Small intestine (tissue), 7 donors: ENCODE measurements around the gene FAM210A. TPM values are rescaled to one million over a fixed set of nuclear protein-coding genes. Genes with fewer than 3 reads are reported as not detected.
A peak's percentile ranks its signal among the peaks of the same experiment; 100 is the strongest.

ENCODE experiments used
- DNase-seq, 2 donors: peaks; one replicate each; pipeline versions ENCODE4 v3.0.0 to v3.0.0-alpha.2; 2013
- FAIRE-seq: peaks from 2 replicates; lab custom pipeline; 2012; peaks lifted over from hg19 to GRCh38; lab: Jason Lieb, UNC
- H3K27ac ChIP-seq, 3 donors: one replicate each; pipeline ENCODE4 v1.5.1; 2013; ENCODE audit warnings: low read length in 2 of 3, mild to moderate bottlenecking in 2 of 3, control low read depth in 1 of 3, inconsistent platforms in 1 of 3, low read depth in 1 of 3, moderate library complexity in 1 of 3
- H3K27me3 ChIP-seq, 3 donors: one replicate each; pipeline ENCODE4 v1.6.1; 2013; ENCODE audit warnings: low read length in 3 of 3, inconsistent platforms in 1 of 3; ENCODE audit not compliant: control insufficient read depth in 3 of 3, insufficient read depth in 3 of 3
- H3K36me3 ChIP-seq, 3 donors: one replicate each; pipeline ENCODE4 v1.6.1; 2013; ENCODE audit warnings: low read length in 3 of 3, inconsistent platforms in 1 of 3, low read depth in 1 of 3, mild to moderate bottlenecking in 1 of 3, moderate library complexity in 1 of 3; ENCODE audit not compliant: control insufficient read depth in 3 of 3, insufficient read depth in 2 of 3
- H3K4me1 ChIP-seq, 3 donors: one replicate each; pipeline ENCODE4 v1.6.1; 2013; ENCODE audit warnings: low read length in 2 of 3, inconsistent platforms in 1 of 3, low read depth in 1 of 3, mild to moderate bottlenecking in 1 of 3, moderate library complexity in 1 of 3; ENCODE audit not compliant: control insufficient read depth in 3 of 3, insufficient read depth in 2 of 3
- H3K4me3 ChIP-seq, 3 donors: one replicate each; pipeline ENCODE4 v1.5.1; 2013; ENCODE audit warnings: low read length in 3 of 3, control low read depth in 1 of 3, inconsistent platforms in 1 of 3, low read depth in 1 of 3, mild to moderate bottlenecking in 1 of 3, moderate library complexity in 1 of 3
- H3K9me3 ChIP-seq, 2 donors: one replicate each; pipeline ENCODE4 v1.6.1; 2013; ENCODE audit warnings: low read depth in 1 of 2, low read length in 1 of 2; ENCODE audit not compliant: control insufficient read depth in 2 of 2, insufficient read depth in 1 of 2
- WGBS, 3 donors: extraction: QIAGEN DNeasy Blood & Tissue Kit; methylation state at CpG; one replicate each; pipeline ENCODE4 v1.1.7; 2013; 5-methylcytosine and 5-hydroxymethylcytosine counted together
- polyA plus RNA-seq, 4 donors: library from polyadenylated mRNA; stranded (reverse) in 3 of 4; unstranded in 1 of 4; fragments of 200-250 nt in 3 of 4; fragments of 120-200 nt in 1 of 4; gene quantifications; one replicate each; pipeline versions ENCODE4 v1.2.1 to v1.2.3, GENCODE V29; 2013
- donor health status: healthy with polysubstance abuse.
- donor health status: control.
- donor health status: control.
- donor health status: Bipolar disorder and iron deficiency.
- donor health status: healthy.

The FAM210A gene
- polyA plus RNA-seq, 4 donors, result 4.3 to 18.1 (median 7.5) TPM

DNA sequence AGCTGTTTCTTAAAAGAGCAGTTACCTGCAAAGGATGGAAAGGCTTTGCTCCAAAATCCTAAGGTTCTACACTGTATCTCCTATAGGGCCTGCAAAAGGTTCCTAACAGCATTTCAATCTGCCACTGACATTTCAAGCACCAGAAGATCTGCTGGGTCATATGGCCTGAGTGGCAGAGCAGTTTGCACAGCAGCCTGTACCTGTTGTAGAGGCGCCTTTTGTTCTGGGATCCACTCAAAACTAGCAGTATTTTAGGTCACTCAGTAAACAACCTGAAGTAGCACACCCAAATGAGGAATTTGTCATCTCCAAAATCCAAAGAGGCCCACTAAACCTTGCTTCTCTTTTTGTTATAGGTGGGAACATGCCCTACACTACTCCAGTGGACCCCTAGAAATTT is 6.2 kb downstream of the FAM210A start:
- DNase-seq, result no peak
- peaks cover 0 to under 1% (median 0%) of the 10 kb centered on the region in 3 donors for H3K4me1 ChIP-seq
- H3K4me3 ChIP-seq, result no peak overlapping the region
- no peaks in the 10 kb centered on the region for H3K27me3 ChIP-seq
- no peak overlapping the region for H3K27ac ChIP-seq
- peaks cover 0 to 2% (median 0%) of the 10 kb centered on the region in 3 donors for H3K36me3 ChIP-seq
- peaks cover 0 to 6% of the 10 kb centered on the region in 2 donors for H3K9me3 ChIP-seq
- 95 to 100% (median 95%) methylated on average over 1 of the region's 1 CpG for WGBS, 3 donors
- no peak for FAIRE-seq

DNA sequence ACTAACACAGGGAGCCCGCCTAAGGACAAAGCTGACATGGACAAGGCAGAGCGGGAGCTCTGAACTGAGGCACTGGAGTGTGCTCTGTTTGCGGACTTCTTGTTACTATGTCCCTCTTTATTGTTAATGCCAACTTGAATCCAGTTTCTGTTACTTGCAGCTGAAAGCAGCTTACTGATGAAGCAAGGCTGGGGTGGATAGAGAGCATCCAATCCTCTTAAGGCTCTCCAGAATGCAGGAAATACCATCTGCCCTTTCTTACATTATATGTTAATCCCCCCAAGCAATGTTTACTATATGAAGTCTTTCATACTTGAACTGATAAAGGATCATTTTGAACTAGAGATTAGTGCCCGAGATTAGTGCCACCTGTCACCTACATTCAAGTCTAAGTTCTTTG is 9.4 kb downstream of the FAM210A start:
- peaks cover 0 to 6% of the 10 kb centered on the region in 2 donors for H3K9me3 ChIP-seq
- no peak for FAIRE-seq
- 77 to 89% (median 88%) methylated on average over 4 of the region's 4 CpGs for WGBS, 3 donors

DNA sequence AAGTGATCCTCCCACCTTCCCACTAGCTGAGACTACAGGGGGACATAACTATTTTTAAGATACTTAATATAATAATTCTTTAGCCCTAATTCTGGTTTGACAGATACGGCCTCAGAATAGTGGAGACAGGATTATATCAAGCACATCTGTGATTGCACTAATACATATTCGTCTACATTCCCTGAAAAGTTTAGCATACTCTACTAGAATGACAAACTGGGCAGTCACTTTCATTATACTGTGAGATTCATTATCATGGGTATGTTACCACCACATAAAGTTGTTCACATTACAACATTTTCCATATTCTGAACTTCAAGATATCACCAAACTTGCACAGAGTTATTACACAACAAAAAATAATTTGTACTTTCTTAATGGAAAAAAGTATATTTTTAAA is 11.0 kb downstream of the FAM210A start:
- 88 to 95% (median 93%) methylated on average over 2 of the region's 2 CpGs for WGBS, 3 donors

More for the DNA sequence above, 9.4 kb downstream of the FAM210A start:
- no peaks in the 10 kb centered on the region for H3K36me3 ChIP-seq
- no peaks in the 10 kb centered on the region for H3K27me3 ChIP-seq
- H3K27ac ChIP-seq, result no peak overlapping the region
- DNase-seq, result no peak
- no peak overlapping the region for H3K4me3 ChIP-seq
- H3K4me1 ChIP-seq, result no peaks in the 10 kb centered on the region

DNA sequence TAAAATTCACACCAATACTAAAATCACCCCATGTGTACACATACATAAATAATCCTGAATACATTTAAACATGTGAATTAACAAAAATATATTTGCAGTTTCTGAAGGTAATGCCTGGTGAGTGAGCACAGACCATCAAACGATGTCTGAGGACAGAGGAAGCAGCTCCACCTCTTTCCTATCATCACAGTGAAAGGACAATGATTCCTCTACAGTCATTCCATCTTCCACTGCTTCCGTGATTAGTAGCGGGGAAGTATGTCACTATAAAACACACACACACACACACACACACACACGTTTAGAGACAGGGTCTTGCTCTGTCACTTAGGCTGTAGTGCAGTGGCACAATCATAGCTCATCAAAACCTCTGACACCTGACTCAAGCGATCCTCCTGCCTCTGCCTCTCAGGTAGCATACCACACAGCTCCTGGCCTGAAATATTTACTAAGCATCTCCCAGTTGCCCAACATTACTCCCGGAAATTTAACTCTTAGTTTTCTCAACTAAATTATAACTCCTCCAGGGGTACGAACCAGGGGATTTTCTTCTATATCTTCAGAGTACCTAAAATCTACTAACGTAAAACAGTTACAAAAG is 12.8 kb downstream of the FAM210A start:
- Histone ChIP-seq H3K4me1 (no peaks in the 10 kb centered on the region), H3K27ac (no peak overlapping the region), H3K4me3 (no peak overlapping the region), H3K27me3 (no peaks in the 10 kb centered on the region), H3K36me3 (no peaks in the 10 kb centered on the region), H3K9me3 (peaks cover 0 to 8% of the 10 kb centered on the region in 2 donors)
- 73 to 86% (median 75%) methylated on average over 8 of the region's 8 CpGs for WGBS, 3 donors
- FAIRE-seq, result no peak
- DNase-seq, result no peak

More for the DNA sequence above, 11.0 kb downstream of the FAM210A start:
- peaks cover 0 to 7% of the 10 kb centered on the region in 2 donors for H3K9me3 ChIP-seq
- no peaks in the 10 kb centered on the region for H3K36me3 ChIP-seq
- DNase-seq (no peak), FAIRE-seq (no peak)
- no peak overlapping the region for H3K4me3 ChIP-seq
- no peaks in the 10 kb centered on the region for H3K4me1 ChIP-seq
- no peak overlapping the region for H3K27ac ChIP-seq
- no peaks in the 10 kb centered on the region for H3K27me3 ChIP-seq

DNA sequence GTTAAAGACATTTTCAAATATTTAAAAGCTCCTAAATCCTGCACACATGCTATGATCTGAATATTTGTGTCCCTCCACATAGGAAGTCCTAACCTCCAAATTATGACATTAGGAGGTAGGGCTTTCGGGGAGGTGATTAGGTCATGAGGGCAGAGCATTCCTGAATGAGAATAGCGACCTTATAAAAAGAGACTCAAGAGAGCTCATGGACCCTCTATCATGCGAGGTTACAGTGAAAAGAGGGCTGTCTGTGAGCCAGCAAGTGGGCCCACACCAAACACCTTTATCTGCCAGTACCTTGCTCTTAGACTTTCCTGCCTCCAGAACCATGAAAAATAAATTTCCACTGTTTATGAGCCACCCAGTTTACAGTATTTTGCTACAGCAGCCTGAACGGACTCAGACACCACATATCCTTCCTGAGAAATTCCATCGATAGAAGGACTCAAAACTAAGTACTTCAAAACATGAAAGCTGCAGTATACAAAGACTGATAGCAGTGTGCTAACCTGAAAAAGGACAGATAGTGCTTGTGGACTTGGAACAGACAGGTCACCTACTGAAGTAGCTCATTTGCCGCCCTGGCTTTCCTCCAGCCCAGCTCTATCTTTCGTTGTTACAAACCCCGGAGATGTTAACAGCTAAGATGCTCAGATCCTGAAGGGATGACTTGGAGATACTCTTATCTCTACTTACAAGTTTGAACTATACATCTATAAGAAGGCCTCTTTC is 13.8 kb downstream of the FAM210A start:
- no peak overlapping the region for H3K27ac ChIP-seq
- H3K4me3 ChIP-seq, result no peak overlapping the region
- WGBS, 3 donors, result 84 to 89% (median 85%) methylated on average over 8 of the region's 8 CpGs
- no peaks in the 10 kb centered on the region for H3K4me1 ChIP-seq
- H3K27me3 ChIP-seq, result no peaks in the 10 kb centered on the region
- DNase-seq, result peak in 1 of 2 donors; percentile 32
- no peaks in the 10 kb centered on the region for H3K36me3 ChIP-seq
- H3K9me3 ChIP-seq, result peaks cover 0 to 11% of the 10 kb centered on the region in 2 donors
- no peak for FAIRE-seq

DNA sequence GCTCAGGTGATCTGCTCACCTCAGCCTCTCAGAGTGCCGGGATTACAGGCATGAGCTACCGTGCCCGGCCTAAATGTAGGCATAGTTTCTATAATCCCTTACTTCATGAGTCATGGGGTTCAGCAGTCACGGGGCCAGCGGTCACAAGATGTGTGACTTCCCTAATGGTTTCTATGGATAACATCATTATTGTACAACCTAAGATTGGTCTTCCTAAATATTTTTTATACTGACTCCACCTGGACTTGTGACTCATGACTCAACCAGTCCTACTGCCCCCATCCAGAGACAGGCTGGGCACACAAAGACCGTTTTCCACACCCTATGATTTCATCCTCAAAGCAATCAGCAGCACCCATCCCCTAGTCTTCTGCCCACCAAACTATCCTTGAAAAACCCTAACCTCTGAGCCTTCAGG is 15.9 kb downstream of the FAM210A start:
- no peak overlapping the region for H3K4me3 ChIP-seq
- WGBS, 3 donors, result 85 to 89% (median 88%) methylated on average over 6 of the region's 6 CpGs
- FAIRE-seq, result no peak

DNA sequence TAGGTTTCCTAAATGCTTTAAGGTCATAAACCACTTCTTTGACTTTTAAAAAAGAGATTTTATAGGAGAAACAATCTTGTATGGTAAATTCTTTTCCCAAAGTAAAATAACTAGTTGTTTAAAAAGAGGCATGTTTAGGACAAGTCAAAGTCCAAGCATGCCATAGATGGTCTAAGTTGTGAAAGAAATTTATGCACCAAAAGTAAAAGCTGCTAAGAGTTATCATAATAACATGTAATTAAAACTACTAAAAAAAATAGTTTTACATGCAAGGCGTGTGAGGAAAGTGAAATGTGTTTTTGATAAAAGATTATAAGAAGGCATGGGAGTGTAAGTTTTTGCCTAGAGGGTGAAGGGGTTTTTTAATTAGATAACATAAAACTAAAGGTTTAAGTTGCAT is 22.5 kb downstream of the FAM210A start:
- H3K36me3 ChIP-seq, result no peaks in the 10 kb centered on the region
- peaks cover 2 to 46% of the 10 kb centered on the region in 2 donors for H3K9me3 ChIP-seq
- no peaks in the 10 kb centered on the region for H3K27me3 ChIP-seq
- DNase-seq (no peak), FAIRE-seq (peak; percentile 36)
- H3K27ac ChIP-seq, result no peak overlapping the region
- no peaks in the 10 kb centered on the region for H3K4me1 ChIP-seq
- WGBS, 3 donors, result 94 to 100% (median 96%) methylated on average over 1 of the region's 1 CpG
- H3K4me3 ChIP-seq, result no peak overlapping the region

More for the DNA sequence above, 15.9 kb downstream of the FAM210A start:
- H3K4me1 ChIP-seq, result no peaks in the 10 kb centered on the region
- peaks cover 0 to 13% of the 10 kb centered on the region in 2 donors for H3K9me3 ChIP-seq
- no peaks in the 10 kb centered on the region for H3K36me3 ChIP-seq
- H3K27ac ChIP-seq, result no peak overlapping the region
- no peaks in the 10 kb centered on the region for H3K27me3 ChIP-seq
- DNase-seq, result no peak

DNA sequence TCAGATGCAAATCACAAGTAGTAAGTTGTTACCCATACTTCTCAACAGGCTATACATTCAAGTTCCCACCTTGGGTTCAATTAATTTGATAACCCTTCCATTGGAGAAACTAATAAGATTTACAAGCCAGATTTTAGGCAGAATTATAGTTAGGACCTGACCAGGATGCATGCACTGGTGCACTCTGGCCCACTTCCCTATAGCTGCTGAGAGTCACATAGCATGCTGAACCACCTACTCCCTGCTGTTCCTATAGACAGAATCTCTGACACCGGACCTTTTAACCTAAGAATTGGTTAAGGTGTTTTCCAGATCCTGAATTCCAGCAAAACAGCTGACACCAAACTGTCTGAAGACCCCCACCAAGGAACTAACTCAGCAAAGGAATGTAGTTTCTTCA is 26.2 kb downstream of the FAM210A start:
- H3K27ac ChIP-seq, result no peak overlapping the region
- FAIRE-seq, result no peak
- no peaks in the 10 kb centered on the region for H3K27me3 ChIP-seq
- peaks cover 0 to 3% (median 0%) of the 10 kb centered on the region in 3 donors for H3K36me3 ChIP-seq
- no peaks in the 10 kb centered on the region for H3K4me1 ChIP-seq
- no peak for DNase-seq
- 89 to 96% (median 91%) methylated on average over 1 of the region's 1 CpG for WGBS, 3 donors
- H3K4me3 ChIP-seq, result no peak overlapping the region
- peaks cover 2 to 45% of the 10 kb centered on the region in 2 donors for H3K9me3 ChIP-seq
